Measurements from ENCODE around the gene ZFYVE19. TPM values are rescaled to one million over a fixed set of nuclear protein-coding genes. Genes with fewer than 3 reads are reported as not detected.

The ZFYVE19 gene
- total and polyA plus RNA-seq, 2 experiments from 2014 or later, result 8.5 to 22.7 TPM

DNA sequence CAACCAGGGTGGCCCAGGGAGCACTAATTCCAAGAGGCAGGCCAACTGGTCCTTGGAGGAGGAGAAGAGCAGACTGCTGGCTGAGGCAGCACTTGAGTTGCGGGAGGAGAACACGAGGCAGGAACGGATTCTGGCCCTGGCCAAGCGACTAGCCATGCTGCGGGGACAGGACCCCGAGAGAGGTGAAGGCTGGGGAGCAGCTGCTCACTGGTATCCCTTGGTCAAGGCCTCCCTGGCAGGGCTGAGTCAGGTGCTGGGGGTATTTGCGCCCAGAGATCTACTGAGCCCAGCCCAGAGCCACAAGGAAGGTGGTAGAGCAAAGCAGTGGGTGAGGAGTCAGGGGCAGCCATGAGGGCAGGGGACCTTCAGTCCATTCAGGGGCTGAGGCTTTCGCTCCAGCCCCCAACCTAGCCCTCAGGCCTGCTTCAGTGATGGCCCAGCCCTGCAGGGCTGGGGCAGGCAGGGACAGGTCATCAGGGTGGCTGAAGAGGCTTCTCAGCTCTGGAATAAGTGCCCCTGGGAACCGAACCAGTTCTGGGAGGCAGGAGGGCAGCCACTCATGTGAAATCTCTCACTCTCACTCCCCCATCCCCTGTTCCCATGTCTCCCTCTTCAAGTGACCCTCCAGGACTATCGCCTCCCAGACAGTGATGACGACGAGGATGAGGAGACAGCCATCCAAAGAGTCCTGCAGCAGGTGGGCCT is 6.0 kb downstream of the ZFYVE19 start:
- H3K27me3 Mint-ChIP-seq (ENCODE audit: insufficient read depth, low read depth, poor library complexity), result peaks cover 9% of the 10 kb centered on the region
- H3K9me3 Mint-ChIP-seq, result no peaks in the 10 kb centered on the region
- H3K36me3 ChIP-seq (ENCODE audit: insufficient read depth), result no peaks in the 10 kb centered on the region
- peaks cover 6% of the 10 kb centered on the region; the same call in 1 of the 3 replicates for H3K36me3 Mint-ChIP-seq (ENCODE audit: low read depth)
- TF ChIP-seq ZNF114 (CRISPR knock-in tag; IDR thresholded peaks at IDR 0.05) (no peak), ZNF331 (CRISPR knock-in tag; IDR thresholded peaks at IDR 0.05; ENCODE audit: low read depth) (no peak), EZH2 (IDR thresholded peaks at IDR 0.05; ENCODE audit: low read depth, unreplicated experiment) (no peak), JUNB (IDR thresholded peaks at IDR 0.05; ENCODE audit: unreplicated experiment) (no peak), POLR2AphosphoS5 (IDR thresholded peaks at IDR 0.05; ENCODE audit: low read depth) (no peak), NANOG (IDR thresholded peaks at IDR 0.05; ENCODE audit: borderline replicate concordance) (no peak), STAT1 (IDR thresholded peaks at IDR 0.05; ENCODE audit: unreplicated experiment) (no peak), EZH2phosphoT487 (IDR thresholded peaks at IDR 0.05; ENCODE audit: unreplicated experiment) (no peak), CREB1 (CRISPR knock-in tag; IDR thresholded peaks at IDR 0.05; ENCODE audit: low read depth) (no peak)
- TF ChIP-seq, protein P1, sequence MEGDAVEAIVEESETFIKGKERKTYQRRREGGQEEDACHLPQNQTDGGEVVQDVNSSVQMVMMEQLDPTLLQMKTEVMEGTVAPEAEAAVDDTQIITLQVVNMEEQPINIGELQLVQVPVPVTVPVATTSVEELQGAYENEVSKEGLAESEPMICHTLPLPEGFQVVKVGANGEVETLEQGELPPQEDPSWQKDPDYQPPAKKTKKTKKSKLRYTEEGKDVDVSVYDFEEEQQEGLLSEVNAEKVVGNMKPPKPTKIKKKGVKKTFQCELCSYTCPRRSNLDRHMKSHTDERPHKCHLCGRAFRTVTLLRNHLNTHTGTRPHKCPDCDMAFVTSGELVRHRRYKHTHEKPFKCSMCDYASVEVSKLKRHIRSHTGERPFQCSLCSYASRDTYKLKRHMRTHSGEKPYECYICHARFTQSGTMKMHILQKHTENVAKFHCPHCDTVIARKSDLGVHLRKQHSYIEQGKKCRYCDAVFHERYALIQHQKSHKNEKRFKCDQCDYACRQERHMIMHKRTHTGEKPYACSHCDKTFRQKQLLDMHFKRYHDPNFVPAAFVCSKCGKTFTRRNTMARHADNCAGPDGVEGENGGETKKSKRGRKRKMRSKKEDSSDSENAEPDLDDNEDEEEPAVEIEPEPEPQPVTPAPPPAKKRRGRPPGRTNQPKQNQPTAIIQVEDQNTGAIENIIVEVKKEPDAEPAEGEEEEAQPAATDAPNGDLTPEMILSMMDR (conservative IDR thresholded peaks at IDR 0.05; ENCODE audit: low read depth in 2 of 2), result no peak
- TF ChIP-seq, protein P2, sequence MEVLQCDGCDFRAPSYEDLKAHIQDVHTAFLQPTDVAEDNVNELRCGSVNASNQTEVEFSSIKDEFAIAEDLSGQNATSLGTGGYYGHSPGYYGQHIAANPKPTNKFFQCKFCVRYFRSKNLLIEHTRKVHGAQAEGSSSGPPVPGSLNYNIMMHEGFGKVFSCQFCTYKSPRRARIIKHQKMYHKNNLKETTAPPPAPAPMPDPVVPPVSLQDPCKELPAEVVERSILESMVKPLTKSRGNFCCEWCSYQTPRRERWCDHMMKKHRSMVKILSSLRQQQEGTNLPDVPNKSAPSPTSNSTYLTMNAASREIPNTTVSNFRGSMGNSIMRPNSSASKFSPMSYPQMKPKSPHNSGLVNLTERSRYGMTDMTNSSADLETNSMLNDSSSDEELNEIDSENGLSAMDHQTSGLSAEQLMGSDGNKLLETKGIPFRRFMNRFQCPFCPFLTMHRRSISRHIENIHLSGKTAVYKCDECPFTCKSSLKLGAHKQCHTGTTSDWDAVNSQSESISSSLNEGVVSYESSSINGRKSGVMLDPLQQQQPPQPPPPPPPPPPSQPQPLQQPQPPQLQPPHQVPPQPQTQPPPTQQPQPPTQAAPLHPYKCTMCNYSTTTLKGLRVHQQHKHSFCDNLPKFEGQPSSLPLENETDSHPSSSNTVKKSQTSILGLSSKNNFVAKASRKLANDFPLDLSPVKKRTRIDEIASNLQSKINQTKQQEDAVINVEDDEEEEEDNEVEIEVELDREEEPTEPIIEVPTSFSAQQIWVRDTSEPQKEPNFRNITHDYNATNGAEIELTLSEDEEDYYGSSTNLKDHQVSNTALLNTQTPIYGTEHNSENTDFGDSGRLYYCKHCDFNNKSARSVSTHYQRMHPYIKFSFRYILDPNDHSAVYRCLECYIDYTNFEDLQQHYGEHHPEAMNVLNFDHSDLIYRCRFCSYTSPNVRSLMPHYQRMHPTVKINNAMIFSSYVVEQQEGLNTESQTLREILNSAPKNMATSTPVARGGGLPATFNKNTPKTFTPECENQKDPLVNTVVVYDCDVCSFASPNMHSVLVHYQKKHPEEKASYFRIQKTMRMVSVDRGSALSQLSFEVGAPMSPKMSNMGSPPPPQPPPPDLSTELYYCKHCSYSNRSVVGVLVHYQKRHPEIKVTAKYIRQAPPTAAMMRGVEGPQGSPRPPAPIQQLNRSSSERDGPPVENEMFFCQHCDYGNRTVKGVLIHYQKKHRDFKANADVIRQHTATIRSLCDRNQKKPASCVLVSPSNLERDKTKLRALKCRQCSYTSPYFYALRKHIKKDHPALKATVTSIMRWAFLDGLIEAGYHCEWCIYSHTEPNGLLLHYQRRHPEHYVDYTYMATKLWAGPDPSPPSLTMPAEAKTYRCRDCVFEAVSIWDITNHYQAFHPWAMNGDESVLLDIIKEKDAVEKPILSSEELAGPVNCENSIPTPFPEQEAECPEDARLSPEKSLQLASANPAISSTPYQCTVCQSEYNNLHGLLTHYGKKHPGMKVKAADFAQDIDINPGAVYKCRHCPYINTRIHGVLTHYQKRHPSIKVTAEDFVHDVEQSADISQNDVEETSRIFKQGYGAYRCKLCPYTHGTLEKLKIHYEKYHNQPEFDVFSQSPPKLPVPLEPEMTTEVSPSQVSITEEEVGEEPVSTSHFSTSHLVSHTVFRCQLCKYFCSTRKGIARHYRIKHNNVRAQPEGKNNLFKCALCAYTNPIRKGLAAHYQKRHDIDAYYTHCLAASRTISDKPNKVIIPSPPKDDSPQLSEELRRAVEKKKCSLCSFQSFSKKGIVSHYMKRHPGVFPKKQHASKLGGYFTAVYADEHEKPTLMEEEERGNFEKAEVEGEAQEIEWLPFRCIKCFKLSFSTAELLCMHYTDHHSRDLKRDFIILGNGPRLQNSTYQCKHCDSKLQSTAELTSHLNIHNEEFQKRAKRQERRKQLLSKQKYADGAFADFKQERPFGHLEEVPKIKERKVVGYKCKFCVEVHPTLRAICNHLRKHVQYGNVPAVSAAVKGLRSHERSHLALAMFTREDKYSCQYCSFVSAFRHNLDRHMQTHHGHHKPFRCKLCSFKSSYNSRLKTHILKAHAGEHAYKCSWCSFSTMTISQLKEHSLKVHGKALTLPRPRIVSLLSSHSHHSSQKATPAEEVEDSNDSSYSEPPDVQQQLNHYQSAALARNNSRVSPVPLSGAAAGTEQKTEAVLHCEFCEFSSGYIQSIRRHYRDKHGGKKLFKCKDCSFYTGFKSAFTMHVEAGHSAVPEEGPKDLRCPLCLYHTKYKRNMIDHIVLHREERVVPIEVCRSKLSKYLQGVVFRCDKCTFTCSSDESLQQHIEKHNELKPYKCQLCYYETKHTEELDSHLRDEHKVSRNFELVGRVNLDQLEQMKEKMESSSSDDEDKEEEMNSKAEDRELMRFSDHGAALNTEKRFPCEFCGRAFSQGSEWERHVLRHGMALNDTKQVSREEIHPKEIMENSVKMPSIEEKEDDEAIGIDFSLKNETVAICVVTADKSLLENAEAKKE (CRISPR knock-in tag; IDR thresholded peaks at IDR 0.05), result no peak
- TF ChIP-seq, protein P3, sequence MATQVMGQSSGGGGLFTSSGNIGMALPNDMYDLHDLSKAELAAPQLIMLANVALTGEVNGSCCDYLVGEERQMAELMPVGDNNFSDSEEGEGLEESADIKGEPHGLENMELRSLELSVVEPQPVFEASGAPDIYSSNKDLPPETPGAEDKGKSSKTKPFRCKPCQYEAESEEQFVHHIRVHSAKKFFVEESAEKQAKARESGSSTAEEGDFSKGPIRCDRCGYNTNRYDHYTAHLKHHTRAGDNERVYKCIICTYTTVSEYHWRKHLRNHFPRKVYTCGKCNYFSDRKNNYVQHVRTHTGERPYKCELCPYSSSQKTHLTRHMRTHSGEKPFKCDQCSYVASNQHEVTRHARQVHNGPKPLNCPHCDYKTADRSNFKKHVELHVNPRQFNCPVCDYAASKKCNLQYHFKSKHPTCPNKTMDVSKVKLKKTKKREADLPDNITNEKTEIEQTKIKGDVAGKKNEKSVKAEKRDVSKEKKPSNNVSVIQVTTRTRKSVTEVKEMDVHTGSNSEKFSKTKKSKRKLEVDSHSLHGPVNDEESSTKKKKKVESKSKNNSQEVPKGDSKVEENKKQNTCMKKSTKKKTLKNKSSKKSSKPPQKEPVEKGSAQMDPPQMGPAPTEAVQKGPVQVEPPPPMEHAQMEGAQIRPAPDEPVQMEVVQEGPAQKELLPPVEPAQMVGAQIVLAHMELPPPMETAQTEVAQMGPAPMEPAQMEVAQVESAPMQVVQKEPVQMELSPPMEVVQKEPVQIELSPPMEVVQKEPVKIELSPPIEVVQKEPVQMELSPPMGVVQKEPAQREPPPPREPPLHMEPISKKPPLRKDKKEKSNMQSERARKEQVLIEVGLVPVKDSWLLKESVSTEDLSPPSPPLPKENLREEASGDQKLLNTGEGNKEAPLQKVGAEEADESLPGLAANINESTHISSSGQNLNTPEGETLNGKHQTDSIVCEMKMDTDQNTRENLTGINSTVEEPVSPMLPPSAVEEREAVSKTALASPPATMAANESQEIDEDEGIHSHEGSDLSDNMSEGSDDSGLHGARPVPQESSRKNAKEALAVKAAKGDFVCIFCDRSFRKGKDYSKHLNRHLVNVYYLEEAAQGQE (IDR thresholded peaks at IDR 0.05; ENCODE audit: unreplicated experiment), result no peak
- TF ChIP-seq, protein P4, sequence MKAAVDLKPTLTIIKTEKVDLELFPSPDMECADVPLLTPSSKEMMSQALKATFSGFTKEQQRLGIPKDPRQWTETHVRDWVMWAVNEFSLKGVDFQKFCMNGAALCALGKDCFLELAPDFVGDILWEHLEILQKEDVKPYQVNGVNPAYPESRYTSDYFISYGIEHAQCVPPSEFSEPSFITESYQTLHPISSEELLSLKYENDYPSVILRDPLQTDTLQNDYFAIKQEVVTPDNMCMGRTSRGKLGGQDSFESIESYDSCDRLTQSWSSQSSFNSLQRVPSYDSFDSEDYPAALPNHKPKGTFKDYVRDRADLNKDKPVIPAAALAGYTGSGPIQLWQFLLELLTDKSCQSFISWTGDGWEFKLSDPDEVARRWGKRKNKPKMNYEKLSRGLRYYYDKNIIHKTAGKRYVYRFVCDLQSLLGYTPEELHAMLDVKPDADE (IDR thresholded peaks at IDR 0.05), result no peak
- H3K4me1 Mint-ChIP-seq, result peaks cover 10% of the 10 kb centered on the region
- no peak overlapping the region for H3K27ac ChIP-seq (ENCODE audit: low read depth)
- DNase-seq (ENCODE audit: low spot score), result no peak
- 0 out of 2 replicates have a peak, but pooled peaks cover 2% of the 10 kb centered on the region for H3K4me1 ChIP-seq (ENCODE audit: insufficient read depth)
- H3K27me3 ChIP-seq (ENCODE audit: insufficient read depth), result no peaks in the 10 kb centered on the region
- H4K20me1 ChIP-seq (replicated peaks; ENCODE audit: insufficient read depth), result no peaks in the 10 kb centered on the region
- H3K9me2 ChIP-seq (ENCODE audit: insufficient read depth), result no peaks in the 10 kb centered on the region
- no peak overlapping the region for H3K4me2 ChIP-seq
- 0 out of 2 replicates have a peak, but pooled peaks cover 8% of the 10 kb centered on the region for H3F3A ChIP-seq (replicated peaks; ENCODE audit: low read depth)
- H3K4me3 Mint-ChIP-seq, result no peak overlapping the region
- H3K4me3 ChIP-seq, result no peak overlapping the region
- no peaks in the 10 kb centered on the region for H3K79me2 ChIP-seq (replicated peaks; ENCODE audit: insufficient read depth)
- ATAC-seq, result no peak
- no peak overlapping the region for H3K27ac Mint-ChIP-seq
- no peak overlapping the region for H2AFZ ChIP-seq
